HG03558 (cell line): ENCODE measurements around the gene ELANE.

Source experiments
- ATAC-seq: cut with Tn5 transposase; IDR thresholded peaks from one replicate; pipeline ENCODE4 v1.9.1; 2021; ENCODE audit warnings: moderate number of reproducible peaks; ENCODE audit not compliant: unreplicated experiment; ENCODE audit errors: extremely low read depth

ELANE gene

GRCh38 chr19:852136-853013 is at the start of gene ELANE:
ELANE (plus strand) TSS chr19:852303; CDS start chr19:852329, 26 bp downstream.
- ATAC-seq = no peak

- ATAC-seq = no peak
Measured at GRCh38 chr19:802498-803098, 49.5 kb upstream of the ELANE start.

- ATAC-seq = no peak
Measured at GRCh38 chr19:803099-803561, 49.0 kb upstream of the ELANE start.

- ATAC-seq = no peak
Measured at GRCh38 chr19:803686-804418, 48.3 kb upstream of the ELANE start.

- no peak for ATAC-seq
Measured at GRCh38 chr19:804419-805165, 47.5 kb upstream of the ELANE start.

- no peak for ATAC-seq
Measured at GRCh38 chr19:805166-805551, 46.9 kb upstream of the ELANE start.

- no peak for ATAC-seq
Measured at GRCh38 chr19:805600-806550, 46.2 kb upstream of the ELANE start.

GRCh38 chr19:806815-807421 is 45.2 kb upstream of the ELANE start:
- no peak for ATAC-seq

GRCh38 chr19:807627-808422 is 44.3 kb upstream of the ELANE start:
- no peak for ATAC-seq

GRCh38 chr19:808423-808775 is 43.7 kb upstream of the ELANE start:
- ATAC-seq = no peak

GRCh38 chr19:810077-810855 is 41.8 kb upstream of the ELANE start:
- ATAC-seq = no peak

GRCh38 chr19:810883-811489 is 41.1 kb upstream of the ELANE start:
- ATAC-seq = no peak

GRCh38 chr19:811506-812048 is 40.5 kb upstream of the ELANE start:
- ATAC-seq = no peak

- no peak for ATAC-seq
Measured at GRCh38 chr19:812049-812746, 39.9 kb upstream of the ELANE start.

- ATAC-seq = no peak
Measured at GRCh38 chr19:812747-813218, 39.3 kb upstream of the ELANE start.
